Activated CD4-positive, alpha-beta T cell treated with anti-CD3 and anti-CD28 coated beads, Interleukin-2, Interleukin-4, amounts not matched to agents 100 ng/mL and 50 ng/mL, durations not matched to agents 16 hours and 8 hours (primary cell): Measurements from ENCODE around the gene AP4M1.
"Not testable (repeated sequence)": the region's sequence is repeated elsewhere in the genome, so short reads cannot be mapped to it uniquely, and the experiment has no call there.

Experiments used
- DNase-seq: peaks from one replicate; pipeline ENCODE4 v3.0.0-alpha.2; 2020; ENCODE audit warnings: low spot score

Gene AP4M1

DNA sequence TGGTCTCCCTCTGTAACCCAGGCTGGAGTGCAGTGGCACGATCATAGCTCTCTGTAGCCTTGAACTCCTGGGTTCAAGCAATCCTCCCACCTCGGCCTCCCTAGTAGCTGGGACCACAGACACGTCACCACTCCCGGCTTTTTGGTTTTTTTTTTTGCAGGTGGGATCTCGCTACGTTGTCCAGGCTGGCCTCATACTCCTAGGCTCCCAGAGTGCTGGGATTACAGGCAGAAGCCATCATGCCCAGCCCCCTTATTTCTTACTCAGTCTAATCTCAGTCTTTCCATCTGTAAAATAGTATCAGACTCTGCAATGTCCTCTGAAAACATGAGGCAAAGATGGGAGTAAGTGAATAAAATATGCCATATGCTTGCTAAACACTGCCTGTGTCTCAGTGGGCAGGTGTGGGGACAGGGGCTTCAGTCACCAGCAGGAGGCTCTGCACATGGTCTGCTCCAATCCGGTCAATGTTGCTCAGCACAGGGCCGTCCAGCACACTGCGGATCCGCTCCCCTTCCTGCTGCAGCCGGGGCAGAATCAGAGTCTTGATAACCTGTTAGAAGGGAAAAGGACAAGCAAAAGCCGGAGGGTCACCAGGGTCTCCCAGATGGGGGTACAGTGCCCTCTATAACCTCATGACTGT lies 8.2 kb downstream of the AP4M1 start:
- no peak for DNase-seq

- no peak for DNase-seq
Observed at GRCh38 chr7:100111156-100111555, 9.7 kb downstream of the AP4M1 start.

- no peak for DNase-seq
Observed at GRCh38 chr7:100111914-100112313, 10.5 kb downstream of the AP4M1 start.

- no peak for DNase-seq
Observed at GRCh38 chr7:100115026-100115425, 13.6 kb downstream of the AP4M1 start.

- no peak for DNase-seq
Observed at GRCh38 chr7:100118388-100119071, 17.1 kb downstream of the AP4M1 start.

- DNase-seq, result peak; percentile 95
Observed at GRCh38 chr7:100119072-100119969, 17.9 kb downstream of the AP4M1 start, which contains the start of the genes CNPY4 and TAF6. Gene CNPY4 (plus strand): TSS chr7:100119634. CDS start chr7:100119745, 111 bp downstream. Gene TAF6 (minus strand): TSS chr7:100119358. CDS start chr7:100114209, 5,149 bp downstream.

- peak; percentile 74 for DNase-seq
Observed at GRCh38 chr7:100119970-100120732, 18.7 kb downstream of the AP4M1 start.

DNA sequence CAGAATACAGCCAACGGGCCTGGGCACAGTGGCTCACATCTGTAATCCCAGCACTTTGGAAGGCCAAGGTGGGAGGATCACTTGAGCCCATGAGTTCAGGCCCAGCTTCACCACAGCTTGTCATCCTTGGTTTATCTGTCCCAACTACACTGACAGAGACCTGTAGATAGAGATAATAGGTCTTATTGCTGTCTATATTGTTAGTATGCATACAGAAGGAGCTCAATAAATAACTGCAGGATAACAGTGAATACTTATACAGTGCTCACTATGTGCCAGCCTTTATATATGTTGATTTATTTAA lies 19.2 kb downstream of the AP4M1 start:
- no peak for DNase-seq

DNA sequence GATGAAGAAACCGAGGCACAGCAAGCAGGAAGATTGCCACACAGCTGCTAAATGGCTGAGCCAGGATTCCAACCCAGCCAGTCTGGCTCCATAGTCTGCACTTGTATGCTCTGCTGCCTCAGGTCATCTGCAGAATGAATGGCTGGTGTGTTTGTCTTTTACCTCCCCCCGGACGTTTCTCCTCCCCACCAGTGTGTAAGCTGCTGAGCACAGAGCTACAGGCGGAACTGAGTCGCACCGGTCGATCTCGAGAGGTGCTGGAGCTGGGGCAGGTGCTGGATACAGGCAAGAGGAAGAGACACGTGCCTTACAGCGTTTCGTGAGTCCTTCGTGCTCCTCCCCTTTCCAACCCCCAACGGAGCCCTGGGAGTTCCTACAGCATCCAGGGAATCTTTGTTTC lies 20.6 kb downstream of the AP4M1 start:
- DNase-seq, result no peak

GRCh38 chr7:100122568-100122967 lies 21.1 kb downstream of the AP4M1 start:
- DNase-seq, result no peak

DNA sequence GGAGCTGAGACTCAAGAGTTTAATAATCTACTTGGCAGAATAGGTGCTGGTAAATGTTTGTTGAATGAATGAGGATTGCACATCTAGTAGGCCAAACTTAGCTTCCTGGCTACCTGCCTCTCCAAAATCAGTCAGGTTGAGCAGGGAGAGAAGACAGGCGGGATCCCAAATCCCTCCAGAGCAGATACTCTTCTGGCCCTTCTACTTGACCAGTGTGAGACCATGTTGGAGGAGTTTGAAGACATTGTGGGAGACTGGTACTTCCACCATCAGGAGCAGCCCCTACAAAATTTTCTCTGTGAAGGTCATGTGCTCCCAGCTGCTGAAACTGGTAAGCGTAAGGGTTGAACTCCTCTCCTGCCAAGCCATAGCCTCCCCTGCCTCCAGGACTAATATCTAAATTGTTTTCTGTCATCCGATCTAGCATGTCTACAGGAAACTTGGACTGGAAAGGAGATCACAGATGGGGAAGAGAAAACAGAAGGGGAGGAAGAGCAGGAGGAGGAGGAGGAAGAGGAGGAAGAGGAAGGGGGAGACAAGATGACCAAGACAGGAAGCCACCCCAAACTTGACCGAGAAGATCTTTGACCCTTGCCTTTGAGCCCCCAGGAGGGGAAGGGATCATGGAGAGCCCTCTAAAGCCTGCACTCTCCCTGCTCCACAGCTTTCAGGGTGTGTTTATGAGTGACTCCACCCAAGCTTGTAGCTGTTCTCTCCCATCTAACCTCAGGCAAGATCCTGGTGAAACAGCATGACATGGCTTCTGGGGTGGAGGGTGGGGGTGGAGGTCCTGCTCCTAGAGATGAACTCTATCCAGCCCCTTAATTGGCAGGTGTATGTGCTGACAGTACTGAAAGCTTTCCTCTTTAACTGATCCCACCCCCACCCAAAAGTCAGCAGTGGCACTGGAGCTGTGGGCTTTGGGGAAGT lies 23.1 kb downstream of the AP4M1 start:
- no peak for DNase-seq

DNA sequence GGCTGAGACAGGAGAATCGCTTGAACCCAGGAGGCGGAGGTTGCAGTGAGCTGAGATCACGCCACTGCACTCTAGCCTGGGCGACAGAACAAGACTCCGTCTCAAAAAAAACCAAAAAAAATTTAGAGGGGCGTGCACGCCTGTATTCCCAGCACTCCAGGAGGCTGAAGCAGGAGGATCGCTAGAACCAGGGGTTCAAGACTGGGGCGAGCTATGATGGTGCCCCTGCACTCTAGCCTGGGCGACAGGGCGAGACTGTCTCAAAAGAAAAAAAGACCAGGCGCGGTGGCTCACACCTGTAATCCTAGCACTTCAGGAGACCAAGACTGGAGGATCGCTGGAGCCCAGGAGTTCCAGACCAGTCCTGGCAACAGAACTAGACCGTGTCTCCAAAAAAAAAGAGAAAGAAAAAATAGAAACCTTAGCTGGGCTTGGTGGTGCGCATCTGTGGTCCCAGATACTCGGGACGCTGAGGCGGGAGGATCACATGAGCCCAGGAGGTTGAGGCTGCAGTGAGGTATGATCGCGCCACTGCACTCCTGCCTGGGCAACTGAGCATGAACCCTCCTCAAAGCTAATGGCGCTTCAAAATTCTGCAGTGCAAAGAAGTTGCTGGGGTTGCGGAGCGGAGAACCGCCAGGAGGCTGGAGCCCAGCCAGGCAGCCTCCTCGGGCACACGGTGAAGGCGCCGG lies 24.9 kb downstream of the AP4M1 start:
- no peak for DNase-seq

- DNase-seq, result peak; percentile 93
Observed at GRCh38 chr7:100126931-100127865, 25.8 kb downstream of the AP4M1 start, which contains the start of gene MBLAC1. Gene MBLAC1 (plus strand): TSS chr7:100126967. CDS start chr7:100127396, 429 bp downstream.

- DNase-seq, result no peak
Observed at GRCh38 chr7:100127866-100128636, 26.6 kb downstream of the AP4M1 start.

DNA sequence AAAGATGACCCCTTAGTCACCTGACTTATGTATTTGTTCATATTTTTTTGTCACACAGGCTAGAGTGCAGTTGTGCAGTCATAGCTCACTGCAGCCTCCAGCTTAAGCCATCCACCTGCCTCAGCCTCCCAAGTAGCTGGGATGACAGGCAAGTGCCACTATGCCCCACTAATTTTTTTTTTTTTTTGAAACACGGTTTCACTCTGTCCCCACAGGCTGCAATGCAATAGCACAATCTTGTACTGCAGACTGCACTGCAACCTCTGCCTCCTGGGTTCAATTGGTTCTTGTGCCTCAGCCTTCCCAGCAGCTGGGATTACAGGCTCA lies 27.2 kb downstream of the AP4M1 start:
- DNase-seq, result no peak

GRCh38 chr7:100130220-100130607 lies 28.8 kb downstream of the AP4M1 start:
- DNase-seq, result not testable (repeated sequence)

DNA sequence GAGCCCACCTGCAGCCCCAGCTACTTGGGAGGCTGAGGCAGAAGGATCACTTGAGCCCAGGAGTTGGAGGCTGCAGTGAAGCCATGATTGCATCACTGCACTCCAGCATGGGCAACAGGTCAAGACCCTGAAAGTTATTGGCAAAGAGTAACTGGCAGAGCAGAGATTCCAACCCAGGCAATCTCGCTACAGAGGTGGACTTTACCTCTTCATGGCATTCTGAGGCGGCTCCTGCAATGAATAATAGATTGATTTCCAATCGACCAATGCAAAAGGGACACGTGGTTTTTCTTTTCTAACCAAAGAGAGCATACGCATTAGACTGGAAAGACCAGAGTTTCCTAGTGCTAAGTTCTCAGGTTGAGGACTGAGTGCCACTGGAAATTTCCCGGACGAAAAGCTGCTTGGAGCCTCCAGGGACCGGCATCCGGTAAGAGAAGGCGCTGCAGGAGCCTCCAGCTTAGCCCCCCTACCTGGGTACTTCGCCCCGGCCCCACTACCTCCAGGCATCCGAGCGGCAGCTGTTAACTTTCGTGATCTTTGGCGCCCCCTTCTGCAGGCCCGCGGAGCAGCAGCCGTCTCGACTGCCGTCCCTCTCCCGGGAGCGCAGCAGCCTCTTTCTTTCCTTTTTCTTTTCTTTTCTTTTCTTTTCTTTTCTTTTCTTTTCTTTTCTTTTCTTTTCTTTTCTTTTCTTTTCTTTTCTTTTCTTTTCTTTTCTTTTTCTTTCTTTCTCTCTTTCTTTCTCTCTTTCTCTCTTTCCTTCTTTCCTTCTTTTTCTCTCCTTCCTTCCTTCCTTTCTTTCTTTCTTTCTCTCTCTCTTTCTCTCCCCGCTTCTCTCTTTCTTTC lies 29.4 kb downstream of the AP4M1 start:
- peak; percentile 82 for DNase-seq

GRCh38 chr7:100132126-100132525 lies 30.7 kb downstream of the AP4M1 start:
- DNase-seq, result no peak
